Measurements from ENCODE around the gene KRTAP2-3. TPM values are rescaled to one million over a fixed set of nuclear protein-coding genes. Genes with fewer than 3 reads are reported as not detected.

Gene KRTAP2-3
- total RNA-seq, 4 donors from 2014 or later: not detected

GRCh38 chr17:41026715-41027471, 33.0 kb downstream of the KRTAP2-3 start, which contains the start of gene KRTAP1-5:
Gene KRTAP1-5, minus strand, starts transcription at chr17:41027208. Its CDS starts 53 bp downstream, at chr17:41027155.
- H3K27ac ChIP-seq: no peak within 1 kb of the TSS
- no peaks in the 10 kb centered on the region for H3K36me3 ChIP-seq
- DNase-seq: no peak
- no peak within 1 kb of the TSS for H3K4me3 ChIP-seq
- H3K27me3 ChIP-seq: no peaks in the 10 kb centered on the region
- H3K4me1 ChIP-seq: no peaks in the 10 kb centered on the region
- TF ChIP-seq CTCF (IDR thresholded peaks at IDR 0.05) (no peak), POLR2A (IDR thresholded peaks at IDR 0.05) (no peak)
- no peaks in the 10 kb centered on the region for H3K9me3 ChIP-seq

GRCh38 chr17:41024697-41025096, 35.2 kb downstream of the KRTAP2-3 start:
- H3K27ac ChIP-seq: no peak overlapping the region
- TF ChIP-seq POLR2A (IDR thresholded peaks at IDR 0.05) (no peak), CTCF (IDR thresholded peaks at IDR 0.05) (no peak)
- H3K4me1 ChIP-seq: no peaks in the 10 kb centered on the region
- H3K9me3 ChIP-seq: no peaks in the 10 kb centered on the region
- H3K4me3 ChIP-seq: no peak overlapping the region
- H3K36me3 ChIP-seq: no peaks in the 10 kb centered on the region
- DNase-seq: no peak
- H3K27me3 ChIP-seq: no peaks in the 10 kb centered on the region

GRCh38 chr17:41020336-41020735, 39.6 kb downstream of the KRTAP2-3 start:
- Histone ChIP-seq H3K4me1 (no peaks in the 10 kb centered on the region), H3K4me3 (no peak overlapping the region), H3K27me3 (no peaks in the 10 kb centered on the region), H3K36me3 (no peaks in the 10 kb centered on the region), H3K27ac (no peak overlapping the region), H3K9me3 (no peaks in the 10 kb centered on the region)
- DNase-seq: no peak
- TF ChIP-seq POLR2A (IDR thresholded peaks at IDR 0.05) (no peak), CTCF (IDR thresholded peaks at IDR 0.05) (no peak)

GRCh38 chr17:41019415-41019814, 40.5 kb downstream of the KRTAP2-3 start:
- no peaks in the 10 kb centered on the region for H3K27me3 ChIP-seq
- no peak for DNase-seq
- no peak for TF ChIP-seq POLR2A (IDR thresholded peaks at IDR 0.05)
- TF ChIP-seq CTCF (IDR thresholded peaks at IDR 0.05): no peak
- no peaks in the 10 kb centered on the region for H3K36me3 ChIP-seq
- no peak overlapping the region for H3K27ac ChIP-seq
- no peak overlapping the region for H3K4me3 ChIP-seq
- no peaks in the 10 kb centered on the region for H3K4me1 ChIP-seq
- no peaks in the 10 kb centered on the region for H3K9me3 ChIP-seq

- Histone ChIP-seq H3K36me3 (no peaks in the 10 kb centered on the region), H3K4me1 (no peaks in the 10 kb centered on the region), H3K4me3 (no peak overlapping the region), H3K27me3 (no peaks in the 10 kb centered on the region), H3K27ac (no peak overlapping the region), H3K9me3 (no peaks in the 10 kb centered on the region)
- DNase-seq: no peak
- TF ChIP-seq CTCF (IDR thresholded peaks at IDR 0.05) (no peak), POLR2A (IDR thresholded peaks at IDR 0.05) (no peak)
These were observed 41.4 kb downstream of the KRTAP2-3 start for GRCh38 chr17:41018541-41018940.
